NT2/D1 (cell line): ENCODE results near the gene SPINT2.

ENCODE experiments used
- SUZ12 ChIP-seq: IDR thresholded peaks from 2 replicates; pipeline ENCODE4 v1.6.1; 2011; ENCODE audit not compliant: insufficient read length, insufficient read depth; ENCODE audit errors: extremely low read depth
- YY1 ChIP-seq: IDR thresholded peaks from 2 replicates; pipeline ENCODE4 v1.6.1; 2011; ENCODE audit not compliant: insufficient read length, insufficient read depth
- ZNF274 ChIP-seq: IDR thresholded peaks from 2 replicates; pipeline ENCODE4 v1.6.1; 2011; ENCODE audit warnings: mild to moderate bottlenecking, low read depth, low read length

GRCh38 chr19:38216785-38217641, 47.4 kb upstream of the SPINT2 start:
- TF ChIP-seq SUZ12 (no peak), YY1 (no peak), ZNF274 (no peak)
